Mesendoderm (in vitro differentiated cells): ENCODE data around the gene GIT1.

Source experiments
- DNase-seq: peaks from one replicate; pipeline ENCODE4 v3.0.0; 2013
- H2AK5ac ChIP-seq: 2 replicates; pipeline ENCODE4 v1.6.1; 2013; ENCODE audit warnings: low read length, inconsistent platforms
- H2BK120ac ChIP-seq: 2 replicates; pipeline ENCODE4 v1.6.1; 2013; ENCODE audit warnings: low read depth, mild to moderate bottlenecking, low read length, moderate library complexity, mixed read lengths
- H2BK15ac ChIP-seq: replicated peaks from 2 replicates; pipeline ENCODE4 v1.6.1; 2013; ENCODE audit warnings: low read depth, mild to moderate bottlenecking, moderate library complexity
- H2BK5ac ChIP-seq: 2 replicates; pipeline ENCODE4 v1.6.1; 2013; ENCODE audit warnings: low read length, inconsistent platforms
- H3K18ac ChIP-seq: 2 replicates; pipeline ENCODE4 v1.6.1; 2013; ENCODE audit warnings: mild to moderate bottlenecking, low read length, mixed read lengths
- H3K23ac ChIP-seq: one replicate; pipeline ENCODE4 v1.6.1; 2013; ENCODE audit warnings: low read length
- H3K27ac ChIP-seq: 2 replicates; pipeline ENCODE4 v1.5.1; 2013; ENCODE audit warnings: low read depth, mild to moderate bottlenecking, inconsistent platforms, low read length, moderate library complexity
- H3K27me3 ChIP-seq: 2 replicates; pipeline ENCODE4 v1.6.1; 2013; ENCODE audit warnings: low read length, control low read depth, mild to moderate bottlenecking, inconsistent platforms; ENCODE audit not compliant: insufficient read depth, poor library complexity
- H3K36me3 ChIP-seq: 2 replicates; pipeline ENCODE4 v1.6.1; 2013; ENCODE audit warnings: low read length, inconsistent platforms; ENCODE audit not compliant: control insufficient read depth, insufficient read depth
- H3K4ac ChIP-seq: one replicate; pipeline ENCODE4 v1.6.1; 2013; ENCODE audit warnings: low read depth, mild to moderate bottlenecking, low read length, moderate library complexity
- H3K4me1 ChIP-seq: 2 replicates; pipeline ENCODE4 v1.6.1; 2013; ENCODE audit warnings: low read depth, low read length, inconsistent platforms; ENCODE audit not compliant: control insufficient read depth
- H3K4me2 ChIP-seq: 2 replicates; pipeline ENCODE4 v1.6.1; 2013; ENCODE audit warnings: low read length
- H3K4me3 ChIP-seq: 2 replicates; pipeline ENCODE4 v1.5.1; 2013; ENCODE audit warnings: mild to moderate bottlenecking, low read length
- H3K56ac ChIP-seq: one replicate; pipeline ENCODE4 v1.6.1; 2013; ENCODE audit warnings: low read length
- H3K79me1 ChIP-seq: 2 replicates; pipeline ENCODE4 v1.6.1; 2013; ENCODE audit warnings: low read length, inconsistent platforms
- H3K79me2 ChIP-seq: 2 replicates; pipeline ENCODE4 v1.6.1; 2013; ENCODE audit warnings: mild to moderate bottlenecking, low read length; ENCODE audit not compliant: control insufficient read depth, insufficient read depth
- H3K9ac ChIP-seq: 2 replicates; pipeline ENCODE4 v1.6.1; 2013; ENCODE audit warnings: low read length, inconsistent platforms
- H4K5ac ChIP-seq: one replicate; pipeline ENCODE4 v1.6.1; 2013; ENCODE audit warnings: low read length
- H4K8ac ChIP-seq: one replicate; pipeline ENCODE4 v1.6.1; 2013; ENCODE audit warnings: low read depth, mild to moderate bottlenecking, control low read depth, low read length, moderate library complexity
- WGBS: extraction: QIAGEN DNeasy Blood & Tissue Kit; methylation state at CpG from one replicate; pipeline ENCODE4 v1.1.7; 2013; ENCODE audit warnings: low lambda C conversion rate, missing lambda C conversion rate; ENCODE audit not compliant: insufficient coverage; ENCODE audit errors: extremely low coverage; 5-methylcytosine and 5-hydroxymethylcytosine counted together

GIT1 gene

GRCh38 chr17:29621751-29622194 lies 32.3 kb upstream of the GIT1 start:
- Histone ChIP-seq H3K4ac (no peak overlapping the region), H3K79me1 (no peaks in the 10 kb centered on the region), H3K23ac (no peak overlapping the region), H3K4me3 (no peak overlapping the region), H3K56ac (no peak overlapping the region), H3K36me3 (no peaks in the 10 kb centered on the region), H3K27ac (no peak overlapping the region), H4K5ac (no peak overlapping the region), H2BK5ac (no peak overlapping the region), H3K79me2 (no peaks in the 10 kb centered on the region), H2BK120ac (no peak overlapping the region), H2BK15ac (no peak overlapping the region), H4K8ac (no peak overlapping the region), H3K4me2 (no peak overlapping the region), H3K18ac (no peak overlapping the region), H3K4me1 (peaks cover 11% of the 10 kb centered on the region), H3K27me3 (peaks cover under 1% of the 10 kb centered on the region), H2AK5ac (no peak overlapping the region), H3K9ac (no peak overlapping the region)
- no CpG with 5 or more reads among the region's 8 CpGs for WGBS
- no peak for DNase-seq

GRCh38 chr17:29620779-29621500 lies 31.5 kb upstream of the GIT1 start:
- Histone ChIP-seq H4K5ac (no peak overlapping the region), H3K4me3 (no peak overlapping the region), H3K27me3 (peaks cover 8% of the 10 kb centered on the region)

GRCh38 chr17:29620271-29620670 lies 30.8 kb upstream of the GIT1 start:
- Histone ChIP-seq H3K27me3 (peaks cover 8% of the 10 kb centered on the region), H2AK5ac (no peak overlapping the region)
- no CpG with 5 or more reads among the region's 4 CpGs for WGBS

More at GRCh38 chr17:29620779-29621500, 31.5 kb upstream of the GIT1 start:
- Histone ChIP-seq H3K27ac (no peak overlapping the region), H2AK5ac (no peak overlapping the region), H3K36me3 (no peaks in the 10 kb centered on the region), H2BK5ac (no peak overlapping the region), H3K79me1 (no peaks in the 10 kb centered on the region), H3K4ac (no peak overlapping the region), H3K4me1 (peaks cover 11% of the 10 kb centered on the region), H2BK15ac (no peak overlapping the region), H3K23ac (no peak overlapping the region), H3K18ac (no peak overlapping the region), H3K4me2 (no peak overlapping the region), H3K9ac (no peak overlapping the region), H4K8ac (no peak overlapping the region), H3K79me2 (no peaks in the 10 kb centered on the region), H3K56ac (no peak overlapping the region), H2BK120ac (no peak overlapping the region)
- WGBS, result no CpG with 5 or more reads among the region's 12 CpGs
- no peak for DNase-seq

GRCh38 chr17:29619251-29619650 lies 29.8 kb upstream of the GIT1 start:
- Histone ChIP-seq H3K79me2 (no peaks in the 10 kb centered on the region), H3K9ac (no peak overlapping the region), H3K23ac (no peak overlapping the region), H4K5ac (no peak overlapping the region), H3K36me3 (no peaks in the 10 kb centered on the region), H3K4me3 (no peak overlapping the region), H3K4ac (no peak overlapping the region), H4K8ac (no peak overlapping the region), H2BK5ac (no peak overlapping the region), H3K27ac (no peak overlapping the region), H3K79me1 (no peaks in the 10 kb centered on the region), H2BK15ac (no peak overlapping the region), H3K4me2 (no peak overlapping the region), H3K18ac (no peak overlapping the region), H2AK5ac (no peak overlapping the region), H3K56ac (no peak overlapping the region), H3K4me1 (peaks cover 9% of the 10 kb centered on the region), H3K27me3 (peaks cover 8% of the 10 kb centered on the region), H2BK120ac (no peak overlapping the region)
- peak; percentile 73 for DNase-seq

More at GRCh38 chr17:29620271-29620670, 30.8 kb upstream of the GIT1 start:
- no peak overlapping the region for H2BK5ac ChIP-seq
- H3K4me2 ChIP-seq, result no peak overlapping the region
- no peak overlapping the region for H3K56ac ChIP-seq
- H3K79me1 ChIP-seq, result no peaks in the 10 kb centered on the region
- no peak overlapping the region for H3K23ac ChIP-seq
- no peaks in the 10 kb centered on the region for H3K79me2 ChIP-seq
- peak; percentile 72 for DNase-seq
- H4K8ac ChIP-seq, result no peak overlapping the region
- no peak overlapping the region for H4K5ac ChIP-seq
- no peaks in the 10 kb centered on the region for H3K36me3 ChIP-seq
- H3K18ac ChIP-seq, result no peak overlapping the region
- H2BK15ac ChIP-seq, result no peak overlapping the region
- H3K27ac ChIP-seq, result no peak overlapping the region
- no peak overlapping the region for H2BK120ac ChIP-seq
- peaks cover 10% of the 10 kb centered on the region for H3K4me1 ChIP-seq
- no peak overlapping the region for H3K9ac ChIP-seq
- H3K4ac ChIP-seq, result no peak overlapping the region
- H3K4me3 ChIP-seq, result no peak overlapping the region

- no peak overlapping the region for H3K27ac ChIP-seq
- no peak overlapping the region for H3K4me3 ChIP-seq
- peak overlapping the region; percentile 3 for H3K9ac ChIP-seq
- no peak overlapping the region for H4K5ac ChIP-seq
- peak overlapping the region; percentile 5 for H3K4me2 ChIP-seq
- peak overlapping the region; percentile 50 for H3K56ac ChIP-seq
- H3K79me2 ChIP-seq, result no peaks in the 10 kb centered on the region
- H3K4me1 ChIP-seq, result peaks cover 6% of the 10 kb centered on the region
- H2BK5ac ChIP-seq, result no peak overlapping the region
- H3K23ac ChIP-seq, result no peak overlapping the region
- peak; percentile 54 for DNase-seq
- H2BK15ac ChIP-seq, result no peak overlapping the region
- no peaks in the 10 kb centered on the region for H3K36me3 ChIP-seq
- WGBS, result no CpG with 5 or more reads among the region's 22 CpGs
- H3K18ac ChIP-seq, result no peak overlapping the region
- peaks cover 8% of the 10 kb centered on the region for H3K27me3 ChIP-seq
- H2BK120ac ChIP-seq, result no peak overlapping the region
- no peaks in the 10 kb centered on the region for H3K79me1 ChIP-seq
- no peak overlapping the region for H3K4ac ChIP-seq
- no peak overlapping the region for H4K8ac ChIP-seq
- no peak overlapping the region for H2AK5ac ChIP-seq
Observed at GRCh38 chr17:29618272-29619065, 29.0 kb upstream of the GIT1 start.
